AG10803 (cell line): ENCODE data around the gene PREPL.

Experiments used
- DNase-seq: peaks from one replicate; pipeline ENCODE4 v3.0.0; 2010; ENCODE audit warnings: low read depth
- H3K4me3 ChIP-seq: 2 replicates; pipeline ENCODE4 v1.5.1; 2011; ENCODE audit warnings: mild to moderate bottlenecking, low read length, control low read depth
- CTCF ChIP-seq: conservative IDR thresholded peaks from 2 replicates; pipeline ENCODE4 v1.5.1; 2011; ENCODE audit warnings: mild to moderate bottlenecking, low read length, control low read depth, inconsistent platforms

The PREPL gene

GRCh38 chr2:44377486-44377885 is 16.2 kb upstream of the PREPL start:
- DNase-seq, result no peak
- no peak overlapping the region for H3K4me3 ChIP-seq
- no peak for TF ChIP-seq CTCF

- no peak for DNase-seq
- TF ChIP-seq CTCF, result no peak
- H3K4me3 ChIP-seq, result no peak overlapping the region
Measured at GRCh38 chr2:44372246-44372645, 11.0 kb upstream of the PREPL start.

DNA sequence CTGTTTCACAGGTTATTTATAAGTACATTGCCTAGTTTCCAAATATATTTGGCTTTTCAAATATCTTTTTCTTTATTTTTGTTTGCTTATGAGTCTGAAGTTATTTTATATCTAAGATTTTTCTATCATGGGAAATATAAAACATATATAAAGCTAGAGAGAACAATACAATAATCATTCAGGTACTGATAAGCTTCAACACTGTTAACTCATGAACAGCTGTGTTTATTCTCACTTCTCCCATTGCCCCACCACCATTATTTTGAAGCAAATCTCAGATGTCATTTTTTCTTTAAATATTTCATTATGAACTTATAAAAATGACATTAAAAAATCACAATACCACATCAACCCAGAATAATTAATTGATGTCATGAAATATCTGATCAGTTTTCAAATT is 10.2 kb upstream of the PREPL start:
- H3K4me3 ChIP-seq, result no peak overlapping the region
- TF ChIP-seq CTCF, result no peak
- no peak for DNase-seq

- TF ChIP-seq CTCF, result no peak
- no peak for DNase-seq
- no peak overlapping the region for H3K4me3 ChIP-seq
Measured at GRCh38 chr2:44369392-44369791, 8.1 kb upstream of the PREPL start.

DNA sequence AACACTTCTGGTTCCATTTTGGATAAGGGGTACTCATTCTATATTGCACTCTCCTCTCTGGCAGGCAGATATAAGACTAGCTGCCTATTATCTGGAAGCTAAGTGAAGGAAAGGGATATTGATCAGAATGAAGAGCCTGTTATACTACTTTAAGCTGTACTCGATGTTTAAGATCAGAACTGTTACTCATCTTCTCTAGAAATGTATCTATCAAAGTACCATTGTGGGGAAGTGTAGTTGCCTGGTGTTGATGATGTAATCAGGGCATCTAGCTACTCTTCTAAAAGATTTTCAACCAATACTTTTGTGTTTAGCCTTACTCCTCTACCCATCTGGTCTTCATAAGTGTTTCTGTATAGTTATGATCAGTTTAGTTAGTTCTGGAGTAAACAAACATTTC is 6.3 kb upstream of the PREPL start:
- no peak for DNase-seq
- no peak overlapping the region for H3K4me3 ChIP-seq
- TF ChIP-seq CTCF, result no peak

- H3K4me3 ChIP-seq, result no peak overlapping the region
- TF ChIP-seq CTCF, result no peak
- DNase-seq, result no peak
Measured at GRCh38 chr2:44364604-44365003, 3.3 kb upstream of the PREPL start.

DNA sequence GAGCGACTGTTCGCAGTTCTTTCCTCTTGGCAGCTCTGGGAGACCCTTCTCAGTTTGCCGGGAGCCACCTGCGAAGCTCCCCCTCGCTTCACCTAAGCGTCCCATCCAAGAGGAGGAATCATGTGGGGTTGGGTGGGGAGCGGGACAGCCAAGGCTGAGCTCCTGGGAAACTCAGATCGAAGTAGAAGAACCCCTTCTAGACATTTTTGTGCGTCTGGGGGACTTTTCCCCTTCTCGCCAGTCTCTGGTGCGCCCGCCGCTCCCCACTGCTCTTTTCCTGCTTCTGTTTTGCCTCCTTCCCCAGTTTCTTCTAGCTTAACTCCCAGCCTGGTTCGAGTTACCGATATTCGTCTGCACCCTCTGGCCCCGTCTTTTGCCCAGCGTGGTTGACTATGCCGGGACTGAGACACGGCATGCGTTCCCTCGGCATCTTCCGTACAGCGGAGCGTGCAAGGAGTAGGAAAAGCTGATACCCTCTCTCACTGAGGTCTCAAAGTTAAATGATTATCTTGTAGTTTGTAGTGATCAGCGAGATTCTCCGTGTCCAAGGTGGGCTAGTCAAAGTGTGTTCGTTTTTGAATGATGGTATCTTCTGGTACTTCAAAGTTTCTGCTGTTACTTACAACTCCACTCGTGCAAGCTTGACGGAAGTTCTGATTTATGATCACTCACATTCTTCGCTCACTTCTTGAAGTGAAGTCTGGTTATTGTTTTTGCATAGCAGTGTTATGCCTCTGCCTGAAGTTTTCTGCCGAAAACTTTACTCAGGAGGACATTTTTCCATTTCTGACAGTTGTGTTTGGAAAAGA is 1.1 kb upstream of the PREPL start:
- peak; percentile 53 for DNase-seq
- TF ChIP-seq CTCF, result no peak

More for the DNA sequence above, 1.1 kb upstream of the PREPL start:
- peak overlapping the region; percentile 95 for H3K4me3 ChIP-seq
